Activated naive CD8-positive, alpha-beta T cell treated with anti-CD3 and anti-CD28 coated beads, Interleukin-2, amount 10 ng/mL, durations not matched to agents 7 days and 5 days (primary cell): ENCODE results near the gene BCAS3. TPM values are rescaled to one million over a fixed set of nuclear protein-coding genes. Genes with fewer than 3 reads are reported as not detected.
A peak's percentile ranks its signal among the peaks of the same experiment; 100 is the strongest.

Experiments used
- ATAC-seq: fragments of 150-1000 bp; cut with Tn5 transposase; one replicate; pipeline ENCODE4 v1.10.0; 2021; ENCODE audit warnings: low read depth, moderate library complexity
- POLR2A ChIA-PET: fragments of 350-600 bp; sonication (Branson Sonifier 250); formaldehyde crosslinking; loops from one replicate; lab custom pipeline; 2021; ENCODE audit warnings: antibody characterized with exemption; lab: Charles Lee
- DNase-seq: peaks from one replicate; pipeline ENCODE4 v3.0.0; 2021
- H3K27ac Mint-ChIP-seq: one replicate; pipeline ENCODE4 v1.8.0; 2022; ENCODE audit warnings: mild to moderate bottlenecking, mixed read lengths
- H3K27me3 Mint-ChIP-seq: one replicate; pipeline ENCODE4 v1.8.0; 2022; ENCODE audit warnings: mild to moderate bottlenecking, moderate library complexity, mixed read lengths
- H3K36me3 Mint-ChIP-seq: one replicate; pipeline ENCODE4 v1.8.0; 2021; ENCODE audit warnings: mild to moderate bottlenecking, mixed read lengths
- H3K4me1 Mint-ChIP-seq: one replicate; pipeline ENCODE4 v1.8.0; 2021; ENCODE audit warnings: mixed read lengths
- H3K4me3 Mint-ChIP-seq: one replicate; pipeline ENCODE4 v1.8.0; 2022; ENCODE audit warnings: mild to moderate bottlenecking, moderate library complexity, mixed read lengths
- H3K9me3 Mint-ChIP-seq: one replicate; pipeline ENCODE4 v1.8.0; 2021; ENCODE audit warnings: mixed read lengths
- total RNA-seq, 2 experiments: library from RNA; stranded (reverse); gene quantifications; one replicate each; pipeline ENCODE4 v1.2.3, GENCODE V29; 2021

Gene BCAS3
- total RNA-seq: 10 to 100 TPM; 21.6 to 27.3 TPM

- peak; percentile 90 for DNase-seq
These were observed at the start of gene BCAS3 for GRCh38 chr17:60677308-60678117. Gene BCAS3, plus strand, starts transcription at chr17:60677851.

GRCh38 chr17:60628252-60628889 lies 49.3 kb upstream of the BCAS3 start:
- ATAC-seq (no peak), DNase-seq (no peak)
- no peak overlapping the region for H3K27ac Mint-ChIP-seq
- POLR2A ChIA-PET: no interaction called here
- no peaks in the 10 kb centered on the region for H3K9me3 Mint-ChIP-seq
- no peak overlapping the region for H3K4me3 Mint-ChIP-seq
- H3K27me3 Mint-ChIP-seq: no peaks in the 10 kb centered on the region
- H3K4me1 Mint-ChIP-seq: peaks cover 9% of the 10 kb centered on the region
- peaks cover 10% of the 10 kb centered on the region for H3K36me3 Mint-ChIP-seq

More at GRCh38 chr17:60677308-60678117, at the start of gene BCAS3:
- Mint-ChIP-seq H3K4me3 (peak within 1 kb of the TSS; percentile 89), H3K27me3 (no peaks in the 10 kb centered on the region), H3K27ac (peak within 1 kb of the TSS; percentile 86), H3K36me3 (no peaks in the 10 kb centered on the region), H3K9me3 (no peaks in the 10 kb centered on the region), H3K4me1 (peaks cover 14% of the 10 kb centered on the region)
- peak; percentile 96 for ATAC-seq
- POLR2A ChIA-PET: interaction anchor here (0.6 to 1.6 kb wide), 6 partner anchors 11 to 1552 kb away, joined by 3 to 21 read pairs (median 3); partner anchors contain the start of genes CLTC, PPM1D and USP32

GRCh38 chr17:60629120-60629519 lies 48.5 kb upstream of the BCAS3 start:
- DNase-seq (no peak), ATAC-seq (no peak)
- H3K9me3 Mint-ChIP-seq: no peaks in the 10 kb centered on the region
- no peak overlapping the region for H3K4me3 Mint-ChIP-seq
- H3K27ac Mint-ChIP-seq: no peak overlapping the region
- H3K36me3 Mint-ChIP-seq: peaks cover 13% of the 10 kb centered on the region
- POLR2A ChIA-PET: interaction anchor here (0.6 kb wide), 1 partner anchor 62 kb away, joined by 3 read pairs; no protein-coding TSS in a partner anchor
- H3K4me1 Mint-ChIP-seq: peaks cover 9% of the 10 kb centered on the region
- no peaks in the 10 kb centered on the region for H3K27me3 Mint-ChIP-seq

- Mint-ChIP-seq H3K9me3 (no peaks in the 10 kb centered on the region), H3K36me3 (peaks cover 14% of the 10 kb centered on the region), H3K27me3 (no peaks in the 10 kb centered on the region), H3K27ac (no peak overlapping the region), H3K4me1 (peaks cover 9% of the 10 kb centered on the region), H3K4me3 (no peak overlapping the region)
- no peak for DNase-seq
- POLR2A ChIA-PET: no interaction called here
- ATAC-seq: no peak
These were observed 47.3 kb upstream of the BCAS3 start for GRCh38 chr17:60630352-60630751.

GRCh38 chr17:60631119-60631518 lies 46.5 kb upstream of the BCAS3 start:
- Mint-ChIP-seq H3K9me3 (no peaks in the 10 kb centered on the region), H3K27me3 (no peaks in the 10 kb centered on the region), H3K27ac (peak overlapping the region; percentile 13), H3K36me3 (peaks cover 15% of the 10 kb centered on the region), H3K4me3 (no peak overlapping the region), H3K4me1 (peaks cover 9% of the 10 kb centered on the region)
- POLR2A ChIA-PET: interaction anchor here (0.6 kb wide), 1 partner anchor 1071 kb away, joined by 3 read pairs; no protein-coding TSS in a partner anchor
- no peak for ATAC-seq
- no peak for DNase-seq

- Mint-ChIP-seq H3K27ac (no peak overlapping the region), H3K27me3 (no peaks in the 10 kb centered on the region), H3K9me3 (no peaks in the 10 kb centered on the region), H3K4me3 (no peak overlapping the region), H3K36me3 (peaks cover 8% of the 10 kb centered on the region), H3K4me1 (peaks cover 2% of the 10 kb centered on the region)
- DNase-seq (no peak), ATAC-seq (no peak)
- POLR2A ChIA-PET: interaction anchor here (1.2 kb wide), 1 partner anchor 38 kb away, joined by 3 read pairs; the partner anchor contains the start of gene PPM1D
These were observed 40.0 kb upstream of the BCAS3 start for GRCh38 chr17:60637683-60638082.

- Mint-ChIP-seq H3K27me3 (no peaks in the 10 kb centered on the region), H3K9me3 (no peaks in the 10 kb centered on the region), H3K4me1 (peaks cover 2% of the 10 kb centered on the region), H3K27ac (no peak overlapping the region), H3K4me3 (no peak overlapping the region), H3K36me3 (peaks cover 4% of the 10 kb centered on the region)
- ATAC-seq (no peak), DNase-seq (no peak)
- POLR2A ChIA-PET: no interaction called here
These were observed 38.7 kb upstream of the BCAS3 start for GRCh38 chr17:60639019-60639330.

GRCh38 chr17:60640503-60640902 lies 37.1 kb upstream of the BCAS3 start:
- H3K9me3 Mint-ChIP-seq: no peaks in the 10 kb centered on the region
- ATAC-seq (no peak), DNase-seq (no peak)
- H3K36me3 Mint-ChIP-seq: peaks cover 2% of the 10 kb centered on the region
- H3K4me3 Mint-ChIP-seq: no peak overlapping the region
- H3K27ac Mint-ChIP-seq: no peak overlapping the region
- POLR2A ChIA-PET: no interaction called here
- peaks cover 2% of the 10 kb centered on the region for H3K4me1 Mint-ChIP-seq
- no peaks in the 10 kb centered on the region for H3K27me3 Mint-ChIP-seq

- POLR2A ChIA-PET: no interaction called here
- Mint-ChIP-seq H3K27ac (no peak overlapping the region), H3K4me3 (no peak overlapping the region)
These were observed 36.5 kb upstream of the BCAS3 start for GRCh38 chr17:60641126-60641525.

GRCh38 chr17:60641810-60642220 lies 35.8 kb upstream of the BCAS3 start:
- Mint-ChIP-seq H3K27me3 (no peaks in the 10 kb centered on the region), H3K4me1 (peaks cover 2% of the 10 kb centered on the region), H3K27ac (no peak overlapping the region), H3K36me3 (peaks cover 4% of the 10 kb centered on the region), H3K9me3 (no peaks in the 10 kb centered on the region), H3K4me3 (no peak overlapping the region)
- DNase-seq: no peak
- POLR2A ChIA-PET: no interaction called here
- peak; percentile 56 for ATAC-seq

More at GRCh38 chr17:60641126-60641525, 36.5 kb upstream of the BCAS3 start:
- DNase-seq (no peak), ATAC-seq (no peak)
- Mint-ChIP-seq H3K9me3 (no peaks in the 10 kb centered on the region), H3K36me3 (peaks cover 3% of the 10 kb centered on the region), H3K4me1 (peaks cover 2% of the 10 kb centered on the region), H3K27me3 (no peaks in the 10 kb centered on the region)

GRCh38 chr17:60645918-60646523 lies 31.6 kb upstream of the BCAS3 start:
- Mint-ChIP-seq H3K27ac (no peak overlapping the region), H3K36me3 (peaks cover 20% of the 10 kb centered on the region), H3K27me3 (no peaks in the 10 kb centered on the region), H3K4me3 (no peak overlapping the region), H3K9me3 (no peaks in the 10 kb centered on the region), H3K4me1 (no peaks in the 10 kb centered on the region)
- POLR2A ChIA-PET: no interaction called here
- DNase-seq (no peak), ATAC-seq (no peak)

- Mint-ChIP-seq H3K9me3 (no peaks in the 10 kb centered on the region), H3K27ac (no peak overlapping the region), H3K36me3 (peaks cover 21% of the 10 kb centered on the region), H3K27me3 (no peaks in the 10 kb centered on the region), H3K4me1 (peaks cover 2% of the 10 kb centered on the region), H3K4me3 (no peak overlapping the region)
- DNase-seq (no peak), ATAC-seq (no peak)
- POLR2A ChIA-PET: no interaction called here
These were observed 30.9 kb upstream of the BCAS3 start for GRCh38 chr17:60646701-60647100.

GRCh38 chr17:60647705-60648104 lies 29.9 kb upstream of the BCAS3 start:
- POLR2A ChIA-PET: no interaction called here
- DNase-seq (no peak), ATAC-seq (no peak)
- peaks cover 21% of the 10 kb centered on the region for H3K36me3 Mint-ChIP-seq
- no peaks in the 10 kb centered on the region for H3K9me3 Mint-ChIP-seq
- no peaks in the 10 kb centered on the region for H3K27me3 Mint-ChIP-seq
- no peak overlapping the region for H3K27ac Mint-ChIP-seq
- peaks cover 8% of the 10 kb centered on the region for H3K4me1 Mint-ChIP-seq
- no peak overlapping the region for H3K4me3 Mint-ChIP-seq
